GM19099 (cell line): ENCODE measurements around the gene SPATA25.

Source experiments
- POLR2A ChIP-seq: IDR thresholded peaks from 3 replicates; pipeline ENCODE4 v1.6.1; 2011; ENCODE audit warnings: low read depth; ENCODE audit not compliant: insufficient read length; ENCODE audit errors: extremely low read depth

Gene SPATA25

DNA sequence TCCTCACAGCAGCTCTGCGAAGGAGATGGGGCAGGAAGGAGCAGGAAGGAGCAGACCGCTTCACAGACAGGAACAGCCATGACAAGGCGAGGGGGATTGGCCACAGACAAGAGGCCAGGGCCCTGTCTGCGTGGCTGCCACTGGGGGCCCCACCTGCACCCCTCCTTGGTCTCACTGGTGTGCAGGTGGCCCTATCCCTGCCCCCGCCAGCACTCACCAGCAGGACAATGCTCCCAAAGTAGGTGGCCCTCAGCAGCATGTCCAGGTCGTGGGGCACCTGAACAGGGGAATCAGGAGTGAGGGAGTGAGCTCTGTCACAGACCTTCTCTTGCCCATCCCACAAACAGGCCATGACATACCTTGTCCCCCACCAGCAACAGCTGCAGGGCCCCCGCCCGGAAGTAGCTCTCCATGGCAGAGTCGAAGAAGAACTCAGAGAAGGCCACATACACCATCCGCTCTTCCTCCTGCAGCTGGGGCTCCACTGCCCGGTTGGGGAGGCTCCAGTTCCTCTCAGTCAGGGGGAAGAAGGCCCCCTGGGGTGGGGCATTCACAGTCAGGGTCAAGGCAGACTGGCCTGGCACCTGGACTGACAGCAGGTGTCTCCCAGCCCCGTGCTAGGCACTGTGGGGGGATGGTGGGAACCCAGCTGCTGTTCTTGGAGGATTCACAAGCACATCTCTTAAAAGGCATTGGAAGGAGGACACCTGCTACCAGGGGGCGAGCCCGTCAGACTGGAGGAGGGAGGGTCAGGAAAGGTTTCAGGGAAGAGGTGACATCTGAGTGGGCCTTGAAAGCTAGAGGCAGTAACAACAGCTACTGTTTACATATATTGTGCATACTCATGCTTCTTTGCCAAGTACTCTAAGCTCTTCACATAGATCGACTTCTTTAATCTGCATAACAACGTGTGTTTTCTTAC is 17.4 kb upstream of the SPATA25 start:
- no peak for TF ChIP-seq POLR2A

- TF ChIP-seq POLR2A: no peak
Observed at GRCh38 chr20:45902199-45902701, 14.8 kb upstream of the SPATA25 start.

DNA sequence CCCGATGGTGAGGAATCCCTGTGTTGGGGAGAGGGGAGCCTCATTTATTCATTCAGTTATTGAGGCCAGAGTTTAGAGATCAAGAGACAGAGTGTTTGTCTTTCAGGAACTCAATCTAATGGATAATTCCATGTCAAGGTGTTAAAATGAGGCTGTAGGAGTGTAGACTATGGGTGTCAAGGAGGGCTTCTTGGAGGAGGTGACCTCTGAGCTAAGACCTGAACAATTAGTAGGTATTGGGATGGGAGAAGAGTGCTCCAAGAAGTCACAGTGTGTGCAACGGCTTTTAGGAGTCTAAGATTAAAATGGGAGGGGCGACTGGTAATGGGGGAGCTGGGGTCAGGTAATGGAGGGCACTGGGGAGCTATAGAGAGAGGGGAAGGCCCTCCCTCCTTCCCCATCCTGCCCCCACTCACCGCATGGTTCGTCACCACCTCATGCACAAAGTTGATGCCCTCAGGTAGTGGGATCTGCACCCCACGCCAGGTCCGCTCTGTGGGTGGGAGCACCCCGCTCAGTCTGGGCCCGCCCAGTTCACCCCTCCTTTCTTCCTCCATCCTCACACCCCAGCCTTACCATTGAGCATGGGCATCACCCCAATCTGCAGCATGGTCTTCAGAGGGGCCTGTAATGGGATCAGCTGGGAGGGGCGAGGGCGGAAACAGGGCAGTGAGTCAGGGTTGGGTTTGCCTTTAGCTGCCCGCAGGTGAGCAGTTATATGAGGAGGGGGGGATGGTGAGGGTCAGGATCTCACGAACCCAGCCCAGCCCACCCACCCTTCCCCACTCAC is 11.8 kb upstream of the SPATA25 start:
- no peak for TF ChIP-seq POLR2A

GRCh38 chr20:45898285-45898684 is 10.9 kb upstream of the SPATA25 start:
- TF ChIP-seq POLR2A: no peak

DNA sequence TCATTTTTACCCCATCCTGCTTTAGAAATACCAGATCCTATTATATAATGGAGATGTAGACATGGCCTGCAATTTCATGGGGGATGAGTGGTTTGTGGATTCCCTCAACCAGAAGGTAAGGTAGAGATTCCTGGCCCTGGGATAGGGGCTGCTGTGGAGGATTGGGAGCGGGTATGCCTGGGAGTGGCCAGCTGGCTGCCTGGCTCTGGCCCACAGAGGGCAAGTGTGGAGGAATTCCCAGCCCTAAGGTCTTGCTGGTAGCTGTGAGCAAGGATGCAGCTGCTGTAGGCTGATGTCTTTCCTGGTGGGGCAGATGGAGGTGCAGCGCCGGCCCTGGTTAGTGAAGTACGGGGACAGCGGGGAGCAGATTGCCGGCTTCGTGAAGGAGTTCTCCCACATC is 10.3 kb upstream of the SPATA25 start:
- no peak for TF ChIP-seq POLR2A

GRCh38 chr20:45897289-45897688 is 9.9 kb upstream of the SPATA25 start:
- TF ChIP-seq POLR2A: no peak

GRCh38 chr20:45896641-45897161 is 9.3 kb upstream of the SPATA25 start:
- no peak for TF ChIP-seq POLR2A

- no peak for TF ChIP-seq POLR2A
Observed at GRCh38 chr20:45894797-45895196, 7.4 kb upstream of the SPATA25 start.

DNA sequence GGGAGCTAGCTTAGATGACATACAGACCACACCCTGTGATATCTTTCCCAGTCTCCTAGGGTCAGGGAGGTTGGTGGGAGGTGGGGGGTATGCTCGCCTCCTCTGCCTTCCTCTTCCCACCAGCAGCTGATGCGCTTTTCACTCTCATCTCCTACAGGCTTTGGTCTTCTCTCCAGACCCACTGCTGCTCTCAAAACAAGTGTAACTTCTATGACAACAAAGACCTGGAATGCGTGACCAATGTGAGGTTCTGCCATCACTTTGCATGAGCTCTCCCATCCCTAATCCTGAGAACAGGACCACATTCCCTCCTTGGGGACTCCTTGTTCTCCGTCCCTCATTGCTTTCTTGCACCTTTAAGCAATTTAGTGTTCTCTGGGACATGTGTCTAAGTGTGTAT is 6.4 kb upstream of the SPATA25 start:
- TF ChIP-seq POLR2A: no peak

GRCh38 chr20:45892828-45893500 is 5.5 kb upstream of the SPATA25 start:
- no peak for TF ChIP-seq POLR2A

DNA sequence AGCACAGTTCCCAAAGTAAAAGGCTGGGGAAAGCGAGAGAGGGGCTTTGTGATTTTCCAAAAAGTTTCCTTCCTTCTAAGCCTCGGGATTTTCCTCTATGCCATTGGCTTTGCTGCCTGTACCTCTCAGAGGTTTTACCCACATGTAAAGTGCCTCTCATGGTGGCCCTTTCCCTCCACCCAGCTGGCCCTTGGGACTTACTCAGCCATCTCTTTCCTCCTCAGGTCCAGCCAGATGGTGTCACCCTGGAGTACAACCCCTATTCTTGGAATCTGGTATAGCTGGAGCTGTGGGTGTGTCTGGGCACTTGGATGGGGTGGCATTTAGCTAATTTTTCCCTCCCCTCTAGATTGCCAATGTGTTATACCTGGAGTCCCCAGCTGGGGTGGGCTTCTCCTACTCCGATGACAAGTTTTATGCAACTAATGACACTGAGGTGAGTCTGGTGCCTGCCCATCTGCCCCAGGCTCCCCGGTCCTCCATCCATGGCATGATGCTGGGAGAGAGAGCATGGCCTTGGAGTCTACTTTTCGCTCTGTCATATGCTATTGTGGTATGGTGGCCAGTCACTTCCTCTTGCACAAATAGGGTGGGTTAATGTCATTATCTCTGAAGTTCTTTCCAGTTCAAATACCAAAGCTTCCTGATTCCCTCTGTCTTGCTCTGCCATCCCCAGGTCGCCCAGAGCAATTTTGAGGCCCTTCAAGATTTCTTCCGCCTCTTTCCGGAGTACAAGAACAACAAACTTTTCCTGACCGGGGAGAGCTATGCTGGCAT is 4.8 kb upstream of the SPATA25 start:
- TF ChIP-seq POLR2A: no peak

DNA sequence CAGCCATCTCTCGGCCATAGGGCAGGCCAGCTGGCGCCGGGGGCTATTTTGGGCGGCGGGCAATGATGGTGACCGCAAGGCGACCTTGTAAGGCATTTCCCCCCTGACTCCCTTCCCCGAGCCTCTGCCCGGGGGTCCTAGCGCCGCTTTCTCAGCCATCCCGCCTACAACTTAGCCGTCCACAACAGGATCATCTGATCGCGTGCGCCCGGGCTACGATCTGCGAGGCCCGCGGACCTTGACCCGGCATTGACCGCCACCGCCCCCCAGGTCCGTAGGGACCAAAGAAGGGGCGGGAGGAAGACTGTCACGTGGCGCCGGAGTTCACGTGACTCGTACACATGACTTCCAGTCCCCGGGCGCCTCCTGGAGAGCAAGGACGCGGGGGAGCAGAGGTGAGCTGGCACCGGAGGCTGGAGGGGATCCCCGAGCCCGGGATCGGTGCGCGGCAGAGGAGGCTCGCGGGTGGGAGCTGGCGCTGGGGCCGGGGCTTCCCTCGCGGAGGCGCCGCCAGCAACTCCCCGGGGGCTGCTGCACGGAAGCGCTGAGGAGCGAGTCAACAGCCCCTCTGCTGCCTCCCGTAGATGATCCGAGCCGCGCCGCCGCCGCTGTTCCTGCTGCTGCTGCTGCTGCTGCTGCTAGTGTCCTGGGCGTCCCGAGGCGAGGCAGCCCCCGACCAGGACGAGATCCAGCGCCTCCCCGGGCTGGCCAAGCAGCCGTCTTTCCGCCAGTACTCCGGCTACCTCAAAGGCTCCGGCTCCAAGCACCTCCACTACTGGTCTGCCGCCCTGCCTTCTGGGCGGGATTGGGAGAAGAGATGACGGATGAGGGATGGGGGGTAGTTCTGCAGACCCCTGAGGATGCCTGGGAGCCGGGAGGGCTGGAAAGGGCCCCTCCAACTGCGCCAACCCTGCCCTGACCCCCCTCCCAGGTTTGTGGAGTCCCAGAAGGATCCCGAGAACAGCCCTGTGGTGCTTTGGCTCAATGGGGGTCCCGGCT is 3.9 kb upstream of the SPATA25 start, which contains the start of the genes CTSA and NEURL2:
Gene CTSA, plus strand, starts transcription at position 351 of the 999 bp plus-strand sequence. Its CDS starts 234 bp downstream, at position 585.
Gene NEURL2, minus strand, starts transcription at position 224 of the 999 bp plus-strand sequence. Its CDS starts 217 bp downstream, at position 7.
- peak; percentile 71 for TF ChIP-seq POLR2A
